HUES64 (cell line): ENCODE measurements around the gene CSF2RB.

Experiments used
- H3K27ac ChIP-seq: 2 replicates; pipeline ENCODE4 v1.7.0; 2013; ENCODE audit warnings: low read depth, low read length, inconsistent platforms
- H3K27me3 ChIP-seq: 2 replicates; pipeline ENCODE4 v1.6.1; 2013; ENCODE audit warnings: mild to moderate bottlenecking, low read length; ENCODE audit not compliant: insufficient read depth
- H3K36me3 ChIP-seq: 2 replicates; pipeline ENCODE4 v1.6.1; 2013; ENCODE audit warnings: mild to moderate bottlenecking, low read length; ENCODE audit not compliant: insufficient read depth
- H3K4me1 ChIP-seq: 2 replicates; pipeline ENCODE4 v1.6.1; 2013; ENCODE audit warnings: mild to moderate bottlenecking, low read length, moderate library complexity; ENCODE audit not compliant: insufficient read depth
- H3K4me3 ChIP-seq: 2 replicates; pipeline ENCODE4 v1.5.1; 2013; ENCODE audit warnings: mild to moderate bottlenecking, low read length, moderate library complexity
- H3K9ac ChIP-seq: 2 replicates; pipeline ENCODE4 v1.6.1; 2013; ENCODE audit warnings: mild to moderate bottlenecking, low read depth, low read length
- H3K9me3 ChIP-seq: 2 replicates; pipeline ENCODE4 v1.6.1; 2013; ENCODE audit warnings: low read depth, low read length; ENCODE audit not compliant: insufficient read depth
- WGBS: fragments of 150-250, 120-280 bp; methylation state at CpG from one replicate; pipeline ENCODE4 v1.1.7; 2013; ENCODE audit warnings: missing lambda C conversion rate; 5-methylcytosine and 5-hydroxymethylcytosine counted together

The CSF2RB gene

DNA sequence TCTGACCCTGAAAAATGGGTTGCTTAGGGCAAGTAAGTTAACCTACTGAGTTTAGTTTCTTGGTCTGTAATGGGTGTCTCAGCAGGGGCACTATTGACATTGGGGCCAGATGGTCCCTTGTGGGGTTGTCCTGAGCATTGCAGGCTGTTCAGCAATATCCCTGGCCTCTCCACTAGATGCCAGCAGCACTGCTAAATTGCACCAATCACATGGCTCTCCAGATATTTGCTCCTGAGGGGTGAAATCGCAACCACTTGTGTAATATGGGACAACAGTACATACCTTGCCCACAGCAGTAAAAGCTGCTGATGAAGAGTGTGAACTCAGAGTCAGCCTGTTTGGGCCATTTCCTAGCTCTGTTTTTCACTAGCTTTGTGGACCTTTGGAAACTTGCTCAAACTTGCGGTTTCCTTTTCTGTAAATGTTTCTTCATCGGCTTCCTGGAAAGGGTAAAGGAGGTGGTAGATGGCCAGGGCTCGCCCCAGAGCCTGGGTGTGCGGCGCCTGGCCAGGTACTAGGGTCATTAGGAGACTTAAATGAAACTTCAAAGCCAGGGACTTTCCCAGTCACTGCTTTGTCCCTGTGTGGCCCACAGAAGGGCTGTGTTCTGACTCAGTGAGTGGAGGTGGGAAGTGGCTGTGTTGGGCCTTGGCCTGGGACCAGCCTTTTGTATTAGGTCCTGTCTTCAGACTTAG lies 39.7 kb upstream of the CSF2RB start:
- WGBS, result 88% methylated on average over 6 of the region's 6 CpGs
- Histone ChIP-seq H3K36me3 (no peaks in the 10 kb centered on the region), H3K4me1 (no peaks in the 10 kb centered on the region), H3K9ac (no peak overlapping the region), H3K4me3 (no peak overlapping the region), H3K9me3 (no peaks in the 10 kb centered on the region), H3K27me3 (no peaks in the 10 kb centered on the region), H3K27ac (no peak overlapping the region)

DNA sequence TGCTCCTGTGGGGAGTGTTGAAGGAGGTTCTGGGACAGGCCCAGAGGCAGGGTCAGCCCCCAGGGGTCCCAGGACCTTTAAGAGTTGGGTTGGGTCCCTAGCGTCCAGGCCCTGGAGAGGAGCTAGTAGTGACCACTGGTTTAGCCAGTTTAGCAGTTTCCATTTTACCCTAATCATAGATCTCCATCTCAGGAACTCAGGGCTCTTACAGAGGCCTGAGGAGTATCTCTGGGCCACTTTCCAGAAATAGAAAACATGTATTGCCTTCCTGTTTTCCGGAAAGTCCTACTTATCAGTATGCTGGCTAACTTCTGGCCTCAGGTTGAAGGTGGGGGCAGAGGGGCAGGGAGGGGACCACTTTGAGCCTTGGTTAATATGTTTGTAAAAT lies 39.1 kb upstream of the CSF2RB start:
- no peaks in the 10 kb centered on the region for H3K27me3 ChIP-seq
- H3K27ac ChIP-seq, result no peak overlapping the region
- no peak overlapping the region for H3K9ac ChIP-seq
- H3K9me3 ChIP-seq, result no peaks in the 10 kb centered on the region
- H3K4me1 ChIP-seq, result no peaks in the 10 kb centered on the region
- no peak overlapping the region for H3K4me3 ChIP-seq
- 85% methylated on average over 2 of the region's 2 CpGs for WGBS
- no peaks in the 10 kb centered on the region for H3K36me3 ChIP-seq

DNA sequence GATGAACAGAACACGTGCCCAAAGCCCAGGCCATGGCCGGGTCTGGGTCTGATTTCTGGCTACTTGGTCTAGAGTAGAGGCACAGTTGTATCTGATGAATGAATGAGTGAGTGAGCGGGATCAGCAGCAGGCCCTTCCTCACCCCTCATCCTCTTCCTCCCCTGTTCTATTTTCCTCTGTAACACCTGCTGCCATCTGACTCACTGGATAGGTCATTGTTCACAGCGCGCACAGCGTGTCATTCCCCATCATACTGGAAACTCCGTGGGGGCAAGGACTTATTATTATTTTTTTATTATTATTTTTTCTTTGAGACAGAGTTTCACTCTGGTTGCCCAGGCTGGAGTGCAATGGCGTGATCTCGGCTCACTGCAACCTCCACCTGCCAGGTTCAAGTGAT lies 38.7 kb upstream of the CSF2RB start:
- no peak overlapping the region for H3K9ac ChIP-seq
- 95% methylated on average over 6 of the region's 9 CpGs for WGBS
- H3K4me1 ChIP-seq, result no peaks in the 10 kb centered on the region
- no peaks in the 10 kb centered on the region for H3K36me3 ChIP-seq
- H3K27ac ChIP-seq, result no peak overlapping the region
- H3K4me3 ChIP-seq, result no peak overlapping the region
- no peaks in the 10 kb centered on the region for H3K9me3 ChIP-seq
- no peaks in the 10 kb centered on the region for H3K27me3 ChIP-seq

DNA sequence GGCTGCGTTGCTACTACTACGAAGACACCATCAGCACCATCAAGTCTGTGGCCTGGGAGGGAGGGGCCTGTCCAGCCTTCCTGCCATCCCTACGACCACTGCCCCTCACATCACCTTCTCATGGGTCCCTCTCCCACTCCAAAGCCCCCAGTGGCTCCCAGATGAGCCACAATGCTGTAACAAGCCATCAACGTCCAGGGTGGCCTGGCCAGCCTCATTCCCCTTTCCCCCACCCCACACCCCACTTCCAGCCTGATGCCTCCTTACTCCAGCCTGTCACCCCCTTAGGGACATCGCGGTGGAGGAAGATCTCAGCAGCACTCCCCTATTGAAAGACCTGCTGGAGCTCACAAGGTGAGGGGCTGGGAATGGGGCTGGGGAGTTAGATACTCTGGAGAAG lies 37.7 kb upstream of the CSF2RB start:
- Histone ChIP-seq H3K4me3 (no peak overlapping the region), H3K36me3 (no peaks in the 10 kb centered on the region), H3K27ac (no peak overlapping the region), H3K4me1 (no peaks in the 10 kb centered on the region), H3K9me3 (no peaks in the 10 kb centered on the region), H3K9ac (no peak overlapping the region), H3K27me3 (no peaks in the 10 kb centered on the region)
- 81% methylated on average over 6 of the region's 6 CpGs for WGBS

DNA sequence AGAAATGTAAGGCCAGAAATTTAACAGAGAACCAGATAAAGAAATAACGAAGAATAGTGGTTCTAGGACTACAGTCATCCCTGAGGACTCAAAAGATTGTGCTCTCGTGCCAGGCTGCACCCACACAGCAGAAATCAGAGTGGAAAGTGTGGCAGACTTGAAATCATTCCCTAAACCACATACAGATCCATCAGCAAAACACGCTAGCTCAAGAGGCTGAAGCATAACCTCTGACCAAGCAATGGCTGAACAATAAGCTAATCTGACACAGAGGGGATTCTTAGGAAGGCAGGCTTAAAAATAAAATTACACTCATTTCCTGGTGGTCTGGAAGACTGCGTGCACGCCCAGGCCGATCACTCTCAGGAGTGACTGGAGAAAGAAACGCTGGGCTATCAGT lies 33.7 kb upstream of the CSF2RB start:
- Histone ChIP-seq H3K4me1 (no peaks in the 10 kb centered on the region), H3K27me3 (no peaks in the 10 kb centered on the region), H3K9me3 (peaks cover 4% of the 10 kb centered on the region; the same call in 1 of the 2 replicates), H3K4me3 (no peak overlapping the region), H3K36me3 (no peaks in the 10 kb centered on the region), H3K9ac (no peak overlapping the region), H3K27ac (no peak overlapping the region)
- whole genome bisulfite sequencing, result 96% methylated on average over 7 of the region's 7 CpGs

DNA sequence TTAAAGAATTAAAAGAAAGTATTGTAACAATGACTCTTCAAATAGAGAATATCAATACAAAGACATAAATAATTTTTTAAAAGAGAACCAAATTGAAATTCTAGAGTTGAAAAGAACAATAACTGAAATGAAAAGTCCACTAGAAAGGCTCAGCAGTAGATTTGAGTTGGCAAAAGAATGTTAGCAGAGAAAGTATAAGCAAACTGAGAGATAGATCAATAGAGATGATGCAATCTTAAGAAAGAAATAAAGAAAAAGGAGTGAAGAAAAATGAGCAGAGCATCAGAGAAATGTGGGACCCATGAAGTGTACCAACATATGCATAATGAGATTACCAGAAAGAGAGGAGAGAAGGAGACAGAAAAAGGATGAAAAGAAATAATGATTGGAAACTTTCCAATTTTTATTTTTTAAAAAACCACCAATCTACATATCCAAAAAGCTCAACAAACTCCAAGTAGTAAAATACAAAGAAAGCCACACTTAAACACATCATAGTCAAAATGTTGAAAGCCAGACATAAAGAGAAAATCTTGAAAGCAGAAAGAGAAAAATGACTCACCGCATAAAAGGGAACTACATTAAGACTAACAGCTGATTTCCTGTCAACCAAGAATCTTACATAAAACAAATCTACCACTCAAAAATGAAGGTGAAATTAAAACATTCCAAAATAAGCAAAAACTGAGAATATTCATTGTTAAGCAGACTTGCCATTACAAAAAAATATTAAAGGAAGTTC lies 31.8 kb upstream of the CSF2RB start:
- WGBS, result 100% methylated on average over 1 of the region's 1 CpG
- H3K4me1 ChIP-seq, result 0 out of 2 replicates have a peak, but pooled peaks cover 5% of the 10 kb centered on the region
- no peak overlapping the region for H3K4me3 ChIP-seq
- no peaks in the 10 kb centered on the region for H3K36me3 ChIP-seq
- H3K27me3 ChIP-seq, result no peaks in the 10 kb centered on the region
- H3K9ac ChIP-seq, result no peak overlapping the region
- peaks cover 4% of the 10 kb centered on the region; the same call in 1 of the 2 replicates for H3K9me3 ChIP-seq
- no peak overlapping the region for H3K27ac ChIP-seq

DNA sequence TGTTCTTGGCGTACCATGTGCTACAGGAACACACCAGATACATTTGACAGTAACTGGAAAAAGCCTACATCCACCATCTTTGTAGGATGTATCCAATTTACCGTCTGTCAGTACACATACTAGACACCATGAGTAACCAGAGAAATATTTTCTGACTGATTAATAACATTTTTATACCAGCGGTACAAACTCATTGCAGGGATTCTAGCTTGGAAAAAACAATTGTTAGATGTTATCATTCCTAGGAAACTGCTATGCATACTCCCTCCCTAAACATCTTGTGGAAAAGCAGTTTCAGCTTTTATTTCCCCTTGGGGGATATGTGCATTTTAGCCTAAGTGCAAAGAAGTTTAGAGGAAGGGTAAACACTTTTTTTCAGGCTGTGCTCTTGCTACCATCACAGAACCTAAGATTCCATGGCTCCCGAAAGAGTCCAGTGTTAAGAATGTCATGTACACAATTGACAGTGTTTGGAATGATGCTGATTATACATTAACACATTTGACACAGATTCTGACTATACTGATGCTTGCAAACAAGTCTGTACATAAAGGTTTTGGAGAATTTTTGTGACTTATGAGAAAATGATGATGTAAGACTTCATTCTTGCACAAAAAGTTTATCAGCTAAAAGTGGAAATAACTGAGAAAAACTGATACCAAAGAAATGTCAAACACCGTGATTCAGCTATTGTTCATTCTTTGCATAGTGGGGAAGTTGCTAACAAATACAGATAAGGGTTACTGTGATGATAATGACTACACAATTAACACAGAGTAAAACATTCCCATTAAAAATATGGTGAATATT lies 28.9 kb upstream of the CSF2RB start:
- no peak overlapping the region for H3K27ac ChIP-seq

DNA sequence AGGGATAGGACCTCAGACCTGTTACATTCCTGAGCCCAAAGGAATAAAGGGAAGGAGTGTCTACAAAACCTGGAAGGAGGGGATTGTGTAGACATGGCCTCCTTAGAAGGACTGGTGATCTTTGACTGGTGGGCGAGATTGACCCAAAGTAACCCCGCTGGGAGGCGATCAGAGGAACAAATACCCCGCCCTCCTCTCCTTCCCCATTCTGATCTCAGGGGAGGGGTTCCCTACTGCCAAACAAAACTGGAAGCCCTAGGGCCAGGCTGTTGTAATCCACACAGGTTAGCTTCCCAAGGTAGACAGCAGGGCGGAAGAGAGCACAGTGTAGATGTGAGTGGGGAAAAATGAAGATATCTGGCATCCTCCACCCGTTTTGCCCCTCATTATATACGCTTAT lies 28.0 kb upstream of the CSF2RB start:
- H3K27ac ChIP-seq, result no peak overlapping the region
- H3K9me3 ChIP-seq, result peaks cover 4% of the 10 kb centered on the region; the same call in 1 of the 2 replicates
- no peak overlapping the region for H3K9ac ChIP-seq
- no peak overlapping the region for H3K4me3 ChIP-seq
- 0 out of 2 replicates have a peak, but pooled peaks cover 5% of the 10 kb centered on the region for H3K4me1 ChIP-seq
- H3K36me3 ChIP-seq, result no peaks in the 10 kb centered on the region
- WGBS, result 73% methylated on average over 7 of the region's 7 CpGs
- H3K27me3 ChIP-seq, result no peaks in the 10 kb centered on the region

More for the DNA sequence above, 28.9 kb upstream of the CSF2RB start:
- Histone ChIP-seq H3K27me3 (no peaks in the 10 kb centered on the region), H3K9ac (no peak overlapping the region), H3K4me1 (0 out of 2 replicates have a peak, but pooled peaks cover 5% of the 10 kb centered on the region), H3K9me3 (peaks cover 4% of the 10 kb centered on the region; the same call in 1 of the 2 replicates), H3K36me3 (no peaks in the 10 kb centered on the region), H3K4me3 (no peak overlapping the region)
- WGBS, result 98% methylated on average over 3 of the region's 5 CpGs

DNA sequence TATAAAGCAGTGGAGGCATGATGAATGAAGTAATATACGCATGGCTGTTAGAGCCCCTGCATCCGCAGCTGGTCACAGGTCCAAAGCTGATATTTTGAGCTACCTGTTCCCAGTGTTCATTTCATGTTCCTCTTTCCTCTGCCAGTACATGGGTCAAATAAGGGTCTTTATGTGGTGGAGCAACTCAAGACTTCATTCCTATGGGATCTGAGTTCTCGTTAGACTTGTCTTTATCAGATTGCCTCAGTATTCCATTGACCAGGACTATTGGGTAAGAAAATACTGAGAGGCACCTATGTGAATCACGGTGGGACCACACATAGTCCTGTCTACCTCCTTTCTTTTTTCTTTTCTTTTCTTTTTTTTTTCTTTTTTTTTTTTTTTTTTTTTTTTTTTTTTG lies 27.4 kb upstream of the CSF2RB start:
- Histone ChIP-seq H3K4me1 (0 out of 2 replicates have a peak, but pooled peaks cover 5% of the 10 kb centered on the region), H3K36me3 (no peaks in the 10 kb centered on the region), H3K9me3 (peaks cover 4% of the 10 kb centered on the region; the same call in 1 of the 2 replicates), H3K27me3 (no peaks in the 10 kb centered on the region), H3K27ac (no peak overlapping the region), H3K9ac (no peak overlapping the region), H3K4me3 (no peak overlapping the region)
- whole genome bisulfite sequencing, result 91% methylated on average over 3 of the region's 4 CpGs

DNA sequence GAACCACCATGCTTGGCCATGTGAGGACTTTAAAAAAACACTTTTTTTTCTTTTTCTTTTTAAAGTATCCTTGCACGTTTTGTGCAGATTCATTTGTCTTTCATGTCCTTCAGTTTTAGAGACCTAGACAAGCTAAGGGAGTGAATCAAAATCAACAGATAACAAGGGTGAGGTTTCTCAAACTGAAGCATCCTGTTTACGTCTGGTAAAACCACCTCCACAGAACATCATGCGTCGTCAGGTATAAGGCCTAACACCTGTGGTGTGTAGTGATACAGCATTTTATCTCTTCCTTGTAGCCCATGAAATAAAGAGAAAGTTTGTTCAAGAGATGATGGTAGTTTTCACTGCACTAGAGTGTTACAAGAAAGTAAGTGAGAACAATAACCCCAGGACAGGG lies 26.3 kb upstream of the CSF2RB start:
- no peak overlapping the region for H3K9ac ChIP-seq
- 96% methylated on average over 4 of the region's 4 CpGs for WGBS

DNA sequence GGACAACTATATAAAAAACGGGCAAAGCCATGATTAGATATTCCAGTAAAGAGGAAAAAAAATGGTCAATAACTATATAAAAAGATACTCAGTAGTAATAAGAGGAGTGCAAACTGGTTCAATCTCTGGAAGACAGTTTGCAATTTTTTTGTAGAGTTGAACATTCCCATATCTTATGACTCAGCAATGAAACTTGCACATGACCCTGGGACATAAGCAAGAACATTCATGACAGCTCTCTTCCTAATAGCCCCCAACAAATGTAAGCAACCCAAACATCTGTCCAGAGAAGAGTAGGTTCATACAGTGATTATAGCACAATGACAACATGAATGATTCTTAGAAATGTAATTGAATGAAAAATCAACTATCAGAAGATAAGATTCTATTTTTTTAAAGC lies 21.8 kb upstream of the CSF2RB start:
- Histone ChIP-seq H3K4me3 (no peak overlapping the region), H3K9me3 (peaks cover 4% of the 10 kb centered on the region; the same call in 1 of the 2 replicates), H3K4me1 (no peaks in the 10 kb centered on the region), H3K27me3 (peaks cover 5% of the 10 kb centered on the region; the same call in 1 of the 2 replicates), H3K9ac (no peak overlapping the region), H3K27ac (no peak overlapping the region), H3K36me3 (no peaks in the 10 kb centered on the region)
- no CpG with 5 or more reads among the region's 1 CpG for WGBS

More for the DNA sequence above, 26.3 kb upstream of the CSF2RB start:
- Histone ChIP-seq H3K4me3 (no peak overlapping the region), H3K4me1 (0 out of 2 replicates have a peak, but pooled peaks cover 5% of the 10 kb centered on the region), H3K9me3 (no peaks in the 10 kb centered on the region), H3K27ac (no peak overlapping the region), H3K36me3 (no peaks in the 10 kb centered on the region), H3K27me3 (peaks cover 5% of the 10 kb centered on the region; the same call in 1 of the 2 replicates)
